ENCODE results near the gene OSM.
A peak's percentile ranks its signal among the peaks of the same experiment; 100 is the strongest.

OSM gene

DNA sequence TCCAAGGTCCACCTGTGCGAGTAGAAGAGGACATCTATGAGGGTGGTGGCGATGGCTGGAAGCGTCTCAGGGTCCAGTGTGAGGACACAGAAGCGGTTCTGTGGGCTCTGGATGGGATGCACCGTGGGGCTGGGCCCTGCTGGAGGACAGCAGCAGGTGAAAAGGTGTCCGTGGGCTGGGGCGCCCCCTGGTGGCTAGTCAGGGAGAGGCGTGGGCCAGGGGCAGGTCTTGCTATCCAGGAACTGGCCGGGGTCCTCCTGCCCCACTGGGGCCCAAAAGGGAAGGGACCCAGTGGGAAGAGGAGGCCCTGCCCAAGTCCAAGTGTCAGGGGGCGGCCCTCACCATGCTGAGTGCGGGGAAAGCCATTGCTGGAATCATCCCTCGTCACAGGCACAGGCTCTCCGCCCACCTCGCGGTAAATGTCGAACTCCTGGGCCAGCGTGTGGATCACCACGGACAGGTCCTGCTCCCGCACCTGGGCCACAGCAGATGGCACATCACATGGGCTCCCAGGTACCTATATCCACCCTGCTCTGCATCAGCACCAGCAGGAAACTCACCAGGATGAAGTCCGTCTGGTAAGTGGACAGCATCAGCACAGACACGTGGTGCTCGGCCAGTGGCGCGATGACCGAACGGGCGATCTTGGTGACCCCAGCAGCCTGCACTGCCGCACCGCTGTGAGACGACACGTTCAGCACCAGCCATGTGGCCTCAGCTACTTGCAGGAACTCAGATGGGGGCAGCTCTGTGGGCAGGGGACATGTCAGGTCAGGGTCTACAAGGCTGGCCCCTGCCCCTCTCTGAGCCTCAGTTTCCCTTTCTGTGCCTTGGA, 20.4 kb upstream of the OSM start:
- no peak overlapping the region for H3K4me3 ChIP-seq (ENCODE audit: low read depth, low read length)
- no peak for DNase-seq (ENCODE audit: low read depth)

DNA sequence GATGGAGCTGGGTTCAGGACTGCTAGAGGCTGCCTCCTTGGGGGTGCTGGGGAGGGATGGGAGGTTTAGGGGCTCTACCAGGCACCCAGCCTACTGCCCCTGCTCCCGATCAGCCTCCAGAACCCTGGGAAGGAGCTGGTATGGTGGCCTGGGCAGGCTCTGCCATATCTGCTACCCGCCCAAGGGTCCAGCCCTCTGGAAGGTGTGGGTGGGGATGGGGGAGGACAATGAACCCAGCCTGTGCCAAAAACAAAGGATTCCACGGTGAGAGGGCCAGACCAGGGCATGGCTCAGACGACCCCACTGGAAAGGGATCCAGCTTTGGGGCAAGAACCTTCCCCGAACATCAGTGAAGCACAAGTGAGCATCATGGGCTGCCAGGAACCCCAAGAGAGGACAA, 19.7 kb upstream of the OSM start:
- DNase-seq (ENCODE audit: low read depth): no peak
- H3K4me3 ChIP-seq (ENCODE audit: low read depth, low read length): no peak overlapping the region

DNA sequence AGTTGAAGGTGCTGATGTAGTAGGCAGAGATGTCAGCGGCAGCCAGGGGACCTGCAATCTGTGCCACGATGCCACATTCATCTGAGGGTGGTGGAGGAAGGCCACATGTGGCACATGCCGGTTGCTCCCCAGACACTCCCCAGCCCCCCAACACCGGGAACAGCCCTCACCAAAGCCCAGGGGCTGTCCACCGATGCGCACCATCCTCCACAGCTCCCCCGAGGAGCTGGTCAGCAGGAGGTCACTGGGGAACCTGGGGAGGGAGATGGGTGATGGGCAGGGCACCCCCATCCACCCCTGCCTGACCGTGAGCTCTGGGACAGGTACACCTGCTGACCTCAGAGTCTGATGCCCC, 19.2 kb upstream of the OSM start:
- H3K4me3 ChIP-seq (ENCODE audit: low read depth, low read length): no peak overlapping the region
- no peak for DNase-seq (ENCODE audit: low read depth)

DNA sequence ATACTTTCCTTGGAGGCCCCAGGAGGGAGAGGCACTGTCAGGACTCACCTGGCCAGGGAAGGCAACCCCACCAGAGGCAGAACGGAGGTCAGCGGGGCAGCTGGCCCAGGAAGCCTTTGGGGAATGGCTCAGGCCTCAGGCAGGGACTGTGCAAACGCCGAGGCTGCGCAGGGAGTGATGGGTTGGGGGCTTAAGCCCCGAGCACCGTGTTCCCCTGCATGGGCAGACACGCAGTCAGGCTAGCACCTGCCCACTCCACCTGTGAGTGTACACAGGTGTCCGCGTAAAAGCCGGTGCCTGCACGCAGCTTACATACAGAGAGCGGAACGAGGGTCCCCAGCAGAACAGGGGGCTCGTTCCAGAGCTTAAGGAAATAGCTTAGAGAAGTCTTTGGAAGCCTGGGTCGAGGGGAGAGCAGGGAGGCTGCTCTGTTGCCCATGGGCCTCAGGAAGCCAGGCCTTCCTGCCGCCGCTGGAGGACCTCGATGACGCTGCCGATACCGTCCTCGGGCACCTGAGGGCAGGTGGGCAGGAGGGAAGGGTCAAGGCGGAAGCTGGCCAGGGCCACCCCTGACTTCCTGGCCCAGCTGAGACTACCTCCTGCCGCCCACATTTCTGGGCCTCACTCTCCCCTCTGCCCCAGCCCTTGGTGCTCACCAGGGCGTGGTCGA, 18.7 kb upstream of the OSM start:
- DNase-seq (ENCODE audit: low read depth): no peak
- H3K4me3 ChIP-seq (ENCODE audit: low read depth, low read length): no peak overlapping the region

DNA sequence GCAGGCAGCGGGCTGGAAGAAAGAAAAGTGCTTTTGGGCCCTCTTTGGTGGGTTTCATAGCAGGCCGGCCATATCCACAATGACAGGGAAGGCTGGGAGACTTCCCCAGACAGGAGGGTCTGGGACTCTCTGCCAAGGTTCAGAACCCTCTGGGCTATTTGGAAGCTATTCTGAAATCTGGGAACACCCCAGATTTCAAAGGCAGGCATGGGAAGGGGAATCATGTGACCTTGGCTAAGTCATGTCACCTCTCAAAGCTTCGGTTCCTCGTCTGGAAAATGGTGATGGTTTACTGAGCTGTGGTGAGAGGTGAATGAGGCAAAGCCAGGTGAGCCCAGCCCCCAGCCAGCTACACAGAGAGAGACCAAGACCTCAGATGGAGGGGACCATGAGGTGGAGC, 18.0 kb upstream of the OSM start:
- no peak for DNase-seq (ENCODE audit: low read depth)
- no peak overlapping the region for H3K4me3 ChIP-seq (ENCODE audit: low read depth, low read length)

DNA sequence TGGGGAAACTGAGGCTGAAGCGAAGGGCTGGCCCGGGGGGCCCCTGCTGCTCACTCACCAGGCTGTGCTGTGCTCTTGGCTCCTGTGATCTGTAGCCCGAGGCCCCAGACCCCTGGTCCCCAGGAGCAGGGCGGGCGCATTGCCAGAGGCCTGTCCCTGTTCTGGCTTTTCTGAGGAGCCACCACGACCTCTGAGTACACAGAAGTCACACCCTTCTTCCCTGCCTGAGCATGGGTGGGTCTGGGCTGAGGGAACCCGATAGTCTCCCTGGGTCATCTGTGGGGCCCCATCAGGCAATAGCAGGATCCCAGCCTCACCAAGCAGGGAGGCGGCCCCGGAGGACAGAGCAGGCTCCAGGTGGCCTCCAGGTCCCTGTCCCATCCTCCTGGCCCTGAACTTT, 17.5 kb upstream of the OSM start:
- no peak overlapping the region for H3K4me3 ChIP-seq (ENCODE audit: low read depth, low read length)
- DNase-seq (ENCODE audit: low read depth): no peak

DNA sequence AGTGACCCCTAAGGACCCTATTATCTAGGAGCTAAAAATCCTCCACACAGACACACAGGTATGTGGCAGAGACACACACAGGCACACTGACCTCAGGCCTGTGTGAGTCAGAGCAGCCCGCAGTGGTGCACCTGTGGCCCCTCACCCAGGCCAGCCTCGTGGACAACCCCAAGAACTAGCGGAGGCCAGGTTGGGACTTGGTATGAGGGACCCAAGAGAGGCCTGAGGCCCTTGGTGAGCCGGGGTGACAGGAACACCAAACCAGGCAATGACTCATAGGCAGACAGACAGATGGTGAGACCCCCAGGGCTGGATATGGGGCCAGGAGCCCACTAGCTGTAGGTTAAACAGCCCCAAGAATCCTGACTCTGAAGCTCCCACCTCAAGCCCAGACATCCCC, 16.7 kb upstream of the OSM start:
- H3K4me3 ChIP-seq (ENCODE audit: low read depth, low read length): no peak overlapping the region
- DNase-seq (ENCODE audit: low read depth): no peak

DNA sequence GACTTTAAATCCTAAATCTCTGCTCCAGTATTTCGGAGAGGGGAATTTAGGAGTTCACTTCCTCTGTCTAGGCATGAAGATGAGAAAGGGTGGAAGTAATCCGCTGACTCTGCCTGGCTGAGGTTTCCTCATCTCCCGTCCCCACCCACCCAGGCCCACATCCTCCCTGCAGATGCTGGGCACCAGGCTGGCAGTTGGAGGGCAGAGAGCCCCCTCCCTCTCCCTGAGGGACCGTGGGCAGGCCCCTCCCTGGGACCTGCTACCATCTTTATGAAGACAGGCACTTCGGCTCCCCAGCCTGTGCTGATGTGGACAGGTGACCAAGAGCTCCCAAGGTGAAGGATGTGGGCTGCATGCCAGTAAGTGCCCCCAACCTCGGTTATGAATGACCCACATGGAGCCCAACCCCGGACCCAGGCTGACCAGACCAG, 16.0 kb upstream of the OSM start:
- DNase-seq (ENCODE audit: low read depth): no peak

DNA sequence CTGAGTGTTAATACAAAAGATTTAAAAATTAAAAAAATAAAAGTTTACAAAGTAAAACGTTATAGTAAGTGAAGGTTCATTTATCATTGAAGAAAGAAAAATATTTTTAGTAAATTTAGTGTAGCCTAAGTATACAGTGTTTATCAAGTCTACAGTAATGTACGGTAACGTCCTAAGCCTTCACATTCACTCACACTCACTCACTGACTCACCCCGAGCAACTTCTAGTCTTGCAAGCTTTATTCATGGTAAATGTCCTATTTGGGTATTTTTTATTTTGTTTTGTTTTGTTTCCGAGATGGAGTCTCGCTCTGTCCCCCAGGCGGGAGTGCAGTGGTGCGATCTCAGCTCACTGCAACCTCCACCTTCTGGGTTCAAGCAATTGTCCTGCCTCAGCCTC, 13.9 kb upstream of the OSM start:
- H3K4me3 ChIP-seq (ENCODE audit: low read depth, low read length): no peak overlapping the region
- no peak for DNase-seq (ENCODE audit: low read depth)

More for the DNA sequence above, 16.0 kb upstream of the OSM start:
- no peak overlapping the region for H3K4me3 ChIP-seq (ENCODE audit: low read depth, low read length)

DNA sequence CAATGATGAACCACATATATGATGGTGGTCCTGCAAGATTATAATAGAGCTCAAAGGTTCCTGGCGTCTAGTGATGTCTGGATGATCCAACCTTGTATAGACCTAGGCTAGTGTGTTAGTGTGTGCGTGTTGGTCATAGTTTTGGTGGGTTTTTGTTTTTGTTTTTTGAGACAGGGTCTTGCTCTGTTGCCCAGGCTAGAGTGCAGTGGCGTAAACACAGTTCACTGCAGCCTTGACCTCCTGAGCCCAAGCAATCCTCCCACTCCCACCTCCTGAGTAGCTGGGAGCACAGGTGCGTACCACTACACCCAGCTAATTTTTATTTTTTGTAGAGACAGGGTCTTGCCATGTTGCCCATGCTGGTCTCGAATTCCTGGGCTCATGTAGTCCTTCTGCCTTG, 13.3 kb upstream of the OSM start:
- H3K4me3 ChIP-seq (ENCODE audit: low read depth, low read length): no peak overlapping the region
- no peak for DNase-seq (ENCODE audit: low read depth)

DNA sequence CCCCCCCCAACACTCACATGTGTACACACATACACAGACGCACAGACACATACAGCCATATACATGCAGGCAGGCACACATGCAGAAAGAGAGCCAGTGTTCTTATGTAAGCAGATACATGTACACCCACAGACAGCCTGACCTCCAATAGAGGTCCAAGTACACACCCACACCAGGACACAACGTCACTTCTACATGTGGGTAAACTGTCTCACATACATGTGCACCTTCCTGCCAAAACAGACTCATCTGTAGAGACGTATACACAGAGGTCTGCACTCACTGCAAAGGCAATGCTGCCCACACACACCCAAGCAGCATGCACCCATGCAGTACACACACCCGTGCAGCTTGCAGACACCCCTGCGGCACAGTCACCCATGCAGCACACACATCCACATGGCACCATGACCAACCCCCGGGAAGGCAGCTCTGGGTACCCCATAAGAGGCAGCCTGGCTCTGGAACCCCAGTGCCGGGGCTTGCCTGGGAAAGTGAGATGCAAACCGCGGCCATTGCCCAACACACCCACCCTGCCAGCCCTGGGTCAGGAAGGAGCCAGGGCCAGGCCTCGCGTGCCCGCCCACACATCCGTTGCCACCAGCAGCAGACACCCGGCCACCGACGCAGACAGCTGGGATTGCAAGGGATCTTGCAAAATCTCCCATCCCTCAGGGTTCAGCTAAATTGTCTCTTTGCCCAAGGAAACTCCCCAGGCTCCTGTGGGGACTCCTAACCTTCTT, 12.6 kb upstream of the OSM start:
- no peak overlapping the region for H3K4me3 ChIP-seq (ENCODE audit: low read depth, low read length)
- no peak for DNase-seq (ENCODE audit: low read depth)

DNA sequence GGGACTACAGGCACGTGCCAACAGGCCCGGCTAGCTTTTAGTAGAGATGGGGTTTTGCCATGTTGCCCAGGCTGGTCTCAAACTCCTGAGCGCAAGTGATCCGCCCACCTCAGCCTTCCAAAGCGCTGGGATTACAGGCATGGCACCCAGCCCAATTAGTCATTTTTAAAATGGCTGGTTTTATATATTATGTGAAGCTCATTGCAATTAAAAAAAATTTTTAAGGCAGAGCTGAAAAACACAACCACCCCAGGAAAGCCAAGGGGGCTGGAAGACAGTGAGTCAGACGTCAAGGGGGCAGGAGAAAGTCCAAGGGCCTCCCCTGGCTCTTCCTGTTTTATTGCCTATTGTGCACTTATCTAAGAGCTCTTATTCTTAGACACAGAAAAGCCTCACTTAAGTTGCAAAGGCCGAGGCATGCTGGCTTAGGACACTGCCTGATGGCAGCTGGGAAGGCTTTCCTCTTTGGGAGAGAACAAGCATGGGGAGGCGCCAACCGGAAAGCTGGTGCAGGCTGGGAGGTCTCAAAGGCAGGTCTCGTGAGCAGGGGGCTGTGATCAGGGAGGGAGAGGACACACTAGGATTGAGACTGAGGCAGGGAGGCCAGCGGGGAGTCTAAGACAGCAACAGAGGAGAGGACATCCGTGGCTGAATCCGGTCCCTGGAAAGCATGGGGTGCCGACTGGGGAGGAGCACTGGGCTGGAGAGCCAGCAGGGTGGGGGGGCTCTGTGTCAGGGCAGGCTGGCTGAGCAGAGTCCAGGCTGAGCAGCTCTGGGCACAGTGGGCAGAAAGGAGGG, 11.1 kb upstream of the OSM start:
- H3K4me3 ChIP-seq (ENCODE audit: low read depth, low read length): no peak overlapping the region
- peak; percentile 75 for DNase-seq (ENCODE audit: low read depth)

DNA sequence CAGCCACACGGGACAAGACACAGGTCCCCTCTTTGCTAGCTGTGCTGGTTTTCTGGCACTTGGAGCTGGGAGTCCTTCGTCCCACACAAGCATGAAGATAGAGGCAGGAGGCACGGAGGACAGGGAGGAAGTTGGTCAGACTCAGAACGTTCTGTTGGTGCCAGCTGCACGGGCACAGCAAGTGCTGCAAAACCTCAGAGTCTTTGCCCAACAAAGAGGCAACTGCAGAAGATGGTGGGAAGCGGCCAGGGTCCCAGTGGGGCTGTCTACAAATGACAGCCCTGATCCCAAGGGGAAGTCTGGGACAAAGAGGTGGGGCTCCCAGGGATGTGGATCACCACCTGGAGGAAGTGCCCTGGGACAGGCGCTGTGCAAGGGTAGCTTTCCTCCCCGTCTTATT, 9.4 kb upstream of the OSM start:
- H3K4me3 ChIP-seq (ENCODE audit: low read depth, low read length): no peak overlapping the region

DNA sequence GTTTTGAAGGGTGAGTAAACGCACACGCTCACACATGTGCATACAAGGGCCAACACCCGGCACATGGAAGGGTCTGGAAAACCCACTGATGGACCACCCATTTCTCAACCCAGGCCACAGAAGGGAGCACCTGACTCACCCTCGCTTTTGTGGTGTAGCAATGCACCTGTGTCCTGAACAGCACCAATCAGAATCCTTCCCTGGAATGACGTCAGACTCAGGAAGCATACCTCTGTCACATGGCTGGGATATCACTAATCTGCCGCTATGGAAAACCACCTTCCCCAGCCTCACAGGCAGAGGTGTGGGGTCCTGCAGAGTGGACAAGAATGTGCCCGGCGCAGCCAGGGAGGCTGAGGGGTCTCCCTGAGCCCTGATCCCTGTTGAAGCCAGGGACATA, 9.0 kb upstream of the OSM start:
- no peak for DNase-seq (ENCODE audit: low read depth)
- no peak overlapping the region for H3K4me3 ChIP-seq (ENCODE audit: low read depth, low read length)

More for the DNA sequence above, 9.4 kb upstream of the OSM start:
- no peak for DNase-seq (ENCODE audit: low read depth)

DNA sequence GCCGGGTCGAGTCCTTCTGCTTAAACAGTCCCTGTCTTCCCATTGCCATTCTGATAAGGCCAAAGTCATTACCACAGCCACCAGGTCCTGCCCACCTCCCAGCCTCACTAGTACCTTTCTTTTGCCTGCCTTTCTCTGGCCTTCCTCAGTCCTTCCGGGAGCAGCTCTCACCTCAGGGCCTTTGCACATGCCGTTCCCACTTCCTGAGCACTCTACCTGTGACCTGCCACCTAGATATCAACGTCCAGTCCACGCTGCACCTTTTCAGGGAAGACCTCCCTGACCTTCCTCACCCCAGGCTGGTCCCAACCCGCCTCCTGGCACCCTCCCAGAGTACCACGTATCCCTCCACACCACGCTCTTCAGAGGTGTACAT, 7.8 kb upstream of the OSM start:
- no peak overlapping the region for H3K4me3 ChIP-seq (ENCODE audit: low read depth, low read length)
- no peak for DNase-seq (ENCODE audit: low read depth)

DNA sequence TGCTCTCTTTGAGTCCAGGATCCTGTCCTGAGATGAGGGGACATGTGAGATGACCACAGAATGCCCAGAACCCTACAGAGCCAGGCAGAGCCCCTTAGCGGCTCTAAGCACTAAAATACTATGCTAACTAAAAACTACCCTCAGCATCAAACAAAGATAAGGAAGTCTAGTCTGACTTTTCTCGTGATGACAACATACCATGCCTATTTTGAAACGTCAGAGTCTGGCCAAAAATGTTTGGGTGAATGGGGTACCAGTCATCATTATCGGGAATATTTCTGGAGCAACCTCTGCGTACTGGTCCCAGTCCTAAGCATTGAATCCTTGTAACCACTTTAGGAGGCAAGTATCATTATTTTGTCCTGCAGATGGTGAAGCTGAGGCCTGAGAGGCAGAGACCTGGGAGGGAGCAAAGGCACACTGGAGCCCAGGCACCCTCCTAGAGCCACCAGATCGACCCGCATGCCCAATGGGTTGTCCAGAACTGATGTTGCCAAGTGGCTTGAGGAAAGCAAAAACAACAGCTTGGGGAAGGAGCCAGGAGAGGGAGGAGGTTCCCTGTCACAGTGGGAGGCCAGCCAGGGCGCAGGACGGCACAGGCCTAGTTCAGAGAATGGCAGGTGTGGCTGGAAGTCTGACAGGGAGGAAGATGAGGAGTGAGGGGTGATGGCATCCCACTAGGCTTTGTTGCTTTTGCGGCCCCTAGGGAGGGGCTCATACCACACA, 7.2 kb upstream of the OSM start:
- no peak overlapping the region for H3K4me3 ChIP-seq (ENCODE audit: low read depth, low read length)
- DNase-seq (ENCODE audit: low read depth): no peak

DNA sequence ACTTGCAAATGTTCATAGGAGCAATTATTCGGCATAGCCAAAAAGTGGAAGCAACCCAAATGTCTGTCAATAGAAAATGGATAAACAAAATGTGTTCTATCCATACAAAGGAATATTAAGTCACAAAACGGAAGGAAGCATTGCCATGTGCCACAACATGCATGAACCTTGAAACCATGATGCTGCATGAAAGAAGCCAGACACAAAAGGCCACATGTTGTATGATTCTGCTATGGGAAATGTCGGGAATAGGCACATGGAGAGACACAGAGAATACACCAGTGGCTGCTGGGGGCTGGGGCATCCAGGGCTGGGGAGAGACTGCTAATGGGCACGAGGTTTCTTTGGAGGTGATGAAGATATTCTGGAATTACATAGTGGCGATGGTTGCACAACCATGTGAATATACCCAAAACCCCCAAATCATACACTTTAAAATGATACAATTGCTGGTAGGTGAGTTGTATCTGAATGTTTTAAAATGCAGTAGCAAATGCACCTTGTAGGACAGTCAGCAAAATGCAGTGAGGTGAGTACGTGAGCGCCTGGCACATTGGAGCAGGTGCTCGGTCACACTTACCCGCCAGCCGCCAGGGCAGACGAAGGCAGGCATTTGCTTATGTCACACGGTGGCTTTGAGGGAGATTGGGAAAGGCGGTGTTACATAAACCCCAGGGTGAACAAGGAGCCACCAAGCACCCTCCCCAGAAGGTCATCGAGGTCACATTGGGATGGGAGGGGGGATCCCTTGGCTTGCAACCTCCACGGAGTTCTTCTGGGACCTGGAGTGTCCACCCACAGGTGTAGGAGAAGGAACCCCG, 6.3 kb upstream of the OSM start:
- H3K4me3 ChIP-seq (ENCODE audit: low read depth, low read length): no peak overlapping the region

DNA sequence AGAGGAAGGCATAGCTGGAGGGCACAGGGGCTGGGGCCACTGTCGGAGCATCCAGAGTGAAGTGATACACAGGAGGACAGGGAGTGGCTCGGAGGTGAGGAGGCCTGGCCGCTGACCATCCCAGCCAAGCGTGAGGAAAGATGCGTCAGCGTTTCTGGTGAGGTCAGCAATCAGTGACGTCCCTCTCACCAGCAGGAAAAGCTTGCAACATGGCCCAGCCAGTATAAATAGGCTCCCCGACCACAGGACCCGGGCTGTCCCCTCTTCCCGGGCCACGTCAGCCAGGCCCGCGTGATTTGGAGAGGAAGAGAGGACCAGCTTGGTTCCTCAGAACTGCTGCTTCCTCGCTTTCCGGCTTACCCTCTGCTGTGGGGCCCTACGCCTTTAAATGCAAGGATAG, 4.2 kb upstream of the OSM start:
- H3K4me3 ChIP-seq (ENCODE audit: low read depth, low read length): no peak overlapping the region
- DNase-seq (ENCODE audit: low read depth): no peak

More for the DNA sequence above, 6.3 kb upstream of the OSM start:
- DNase-seq (ENCODE audit: low read depth): no peak
